Activated CD4-positive, alpha-beta memory T cell treated with anti-CD3 and anti-CD28 coated beads for 36 hours (primary cell): ENCODE data around the gene PTCHD1. TPM values are rescaled to one million over a fixed set of nuclear protein-coding genes. Genes with fewer than 3 reads are reported as not detected.

Experiments
- CTCF ChIA-PET: fragments of 350-600 bp; sonication (Branson Sonifier 250); formaldehyde crosslinking; loops from one replicate; lab custom pipeline; 2021; ENCODE audit warnings: antibody characterized with exemption, inconsistent platforms; lab: Charles Lee
- POLR2A ChIA-PET: fragments of 350-600 bp; sonication (Branson Sonifier 250); formaldehyde crosslinking; loops from one replicate; lab custom pipeline; 2021; ENCODE audit warnings: antibody characterized with exemption; lab: Charles Lee
- DNase-seq: peaks from one replicate; pipeline ENCODE4 v3.0.0-alpha.2; 2020
- H3K27ac Mint-ChIP-seq: one replicate; pipeline ENCODE4 v1.8.0; 2021; ENCODE audit warnings: mixed read lengths
- H3K27me3 Mint-ChIP-seq: one replicate; pipeline ENCODE4 v1.8.0; 2021; ENCODE audit warnings: mixed read lengths
- H3K36me3 Mint-ChIP-seq: one replicate; pipeline ENCODE4 v1.8.0; 2021; ENCODE audit warnings: mixed read lengths
- H3K4me1 Mint-ChIP-seq: one replicate; pipeline ENCODE4 v1.8.0; 2021; ENCODE audit warnings: low read depth, mixed read lengths
- H3K4me3 Mint-ChIP-seq: one replicate; pipeline ENCODE4 v1.8.0; 2021; ENCODE audit warnings: mild to moderate bottlenecking, mixed read lengths
- H3K9me3 Mint-ChIP-seq: one replicate; pipeline ENCODE4 v1.8.0; 2021; ENCODE audit warnings: mixed read lengths
- intact Hi-C: fragments of 100-400 bp; cut with micrococcal nuclease; formaldehyde crosslinking; loops from one replicate; pipeline ENCODE4 v1.15.1; 2023
- total RNA-seq, 2 experiments: library from RNA; stranded (reverse); gene quantifications; one replicate each; pipeline ENCODE4 v1.2.3, GENCODE V29; 2021

The PTCHD1 gene
- total RNA-seq, 2 experiments from 2014 or later = not detected

DNA sequence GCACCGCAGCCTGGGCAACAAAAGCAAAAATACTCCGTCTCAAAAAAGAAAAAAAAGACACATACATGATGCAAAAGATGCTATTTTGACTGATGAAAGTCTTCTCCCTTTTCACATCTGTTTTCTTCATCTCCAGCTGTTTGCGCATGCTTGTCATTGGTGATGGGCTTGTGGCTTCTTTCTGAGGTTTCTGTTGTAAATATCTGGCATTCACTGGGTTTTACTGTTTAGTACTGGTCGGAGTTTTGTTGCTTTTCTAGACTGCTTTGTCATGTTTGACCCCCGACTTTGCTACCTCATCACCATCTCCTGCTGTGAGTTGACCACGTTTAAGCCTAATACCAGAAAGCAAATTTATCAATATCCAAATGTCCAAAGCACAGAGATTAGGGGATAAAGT is 34.4 kb downstream of the PTCHD1 start:
- Mint-ChIP-seq H3K36me3 (no peaks in the 10 kb centered on the region), H3K4me1 (no peaks in the 10 kb centered on the region), H3K27me3 (peaks cover 5% of the 10 kb centered on the region), H3K4me3 (no peak overlapping the region), H3K9me3 (no peaks in the 10 kb centered on the region), H3K27ac (no peak overlapping the region)
- ChIA-PET CTCF (no interaction called here), POLR2A (no interaction called here)
- intact Hi-C loops = no loop called here
- no peak for DNase-seq

GRCh38 chrX:23372220-23372902 is 37.7 kb downstream of the PTCHD1 start:
- Mint-ChIP-seq H3K27ac (no peak overlapping the region), H3K4me1 (no peaks in the 10 kb centered on the region), H3K9me3 (no peaks in the 10 kb centered on the region), H3K4me3 (no peak overlapping the region), H3K27me3 (no peaks in the 10 kb centered on the region), H3K36me3 (no peaks in the 10 kb centered on the region)
- ChIA-PET CTCF (no interaction called here), POLR2A (no interaction called here)
- intact Hi-C loops = no loop called here
- DNase-seq = no peak

DNA sequence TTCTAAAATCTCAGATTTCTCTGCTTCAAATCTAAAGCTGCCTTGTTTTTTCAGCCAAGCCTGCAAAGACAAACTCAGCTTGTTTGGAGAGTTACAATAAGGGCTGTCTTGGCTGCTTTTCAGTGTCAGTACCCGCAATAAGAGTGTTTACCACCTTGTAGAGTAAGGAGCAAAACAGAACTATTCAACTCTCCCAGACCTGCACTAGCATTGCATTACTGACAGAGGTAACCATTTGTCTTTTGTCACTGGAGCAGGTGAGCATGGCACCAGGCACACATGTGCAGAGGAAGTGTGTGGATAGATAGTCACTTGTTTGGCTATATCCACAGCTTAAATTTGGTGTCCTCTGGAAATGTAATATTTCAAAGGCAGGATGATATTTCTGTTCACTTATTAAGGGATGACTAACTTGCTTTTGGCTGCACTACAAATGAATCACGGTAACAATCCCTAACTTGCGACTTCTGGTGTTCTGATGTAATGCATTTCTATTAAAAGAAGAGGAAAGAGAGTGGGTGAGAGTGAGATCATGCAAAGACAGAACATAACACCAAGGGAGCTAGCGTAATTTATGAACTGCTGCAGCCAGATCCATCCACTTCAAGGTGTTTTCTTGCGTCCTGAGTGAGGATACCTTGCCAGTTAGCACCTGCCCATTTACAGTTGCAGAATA is 38.6 kb downstream of the PTCHD1 start:
- H3K4me1 Mint-ChIP-seq = no peaks in the 10 kb centered on the region
- H3K27me3 Mint-ChIP-seq = no peaks in the 10 kb centered on the region
- no peak for DNase-seq
- no peaks in the 10 kb centered on the region for H3K36me3 Mint-ChIP-seq
- intact Hi-C loops = no loop called here
- H3K4me3 Mint-ChIP-seq = no peak overlapping the region
- ChIA-PET CTCF (no interaction called here), POLR2A (no interaction called here)
- H3K9me3 Mint-ChIP-seq = no peaks in the 10 kb centered on the region
- no peak overlapping the region for H3K27ac Mint-ChIP-seq

DNA sequence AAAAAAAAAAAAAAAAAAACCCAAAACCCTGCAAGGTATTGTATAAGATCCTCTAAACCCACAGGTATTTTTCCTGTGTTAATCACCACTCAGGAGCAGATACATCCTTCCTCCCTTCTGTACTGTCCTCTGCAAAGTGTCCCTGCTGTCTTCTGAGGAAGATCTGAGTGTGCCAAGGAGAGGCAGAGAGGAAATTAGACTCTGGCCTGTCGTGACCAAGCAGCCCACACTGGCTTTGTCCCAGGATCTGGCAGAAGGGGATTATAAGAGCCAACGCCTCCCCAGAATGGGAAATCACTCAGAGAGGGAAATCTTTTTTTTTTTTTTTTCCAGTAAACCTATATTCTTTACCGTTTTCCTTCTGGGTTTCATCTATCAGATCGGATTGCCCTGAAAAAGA is 39.6 kb downstream of the PTCHD1 start:
- Mint-ChIP-seq H3K36me3 (no peaks in the 10 kb centered on the region), H3K4me1 (no peaks in the 10 kb centered on the region), H3K9me3 (no peaks in the 10 kb centered on the region), H3K4me3 (no peak overlapping the region), H3K27me3 (no peaks in the 10 kb centered on the region), H3K27ac (no peak overlapping the region)
- intact Hi-C loops = no loop called here
- DNase-seq = no peak
- ChIA-PET POLR2A (no interaction called here), CTCF (no interaction called here)

- DNase-seq = no peak
- H3K4me1 Mint-ChIP-seq = no peaks in the 10 kb centered on the region
- no peaks in the 10 kb centered on the region for H3K36me3 Mint-ChIP-seq
- H3K27ac Mint-ChIP-seq = no peak overlapping the region
- no peak overlapping the region for H3K4me3 Mint-ChIP-seq
- no peaks in the 10 kb centered on the region for H3K9me3 Mint-ChIP-seq
- intact Hi-C loops = no loop called here
- CTCF ChIA-PET = no interaction called here
- POLR2A ChIA-PET = no interaction called here
- no peaks in the 10 kb centered on the region for H3K27me3 Mint-ChIP-seq
Observed at GRCh38 chrX:23376581-23376980, 41.9 kb downstream of the PTCHD1 start.

DNA sequence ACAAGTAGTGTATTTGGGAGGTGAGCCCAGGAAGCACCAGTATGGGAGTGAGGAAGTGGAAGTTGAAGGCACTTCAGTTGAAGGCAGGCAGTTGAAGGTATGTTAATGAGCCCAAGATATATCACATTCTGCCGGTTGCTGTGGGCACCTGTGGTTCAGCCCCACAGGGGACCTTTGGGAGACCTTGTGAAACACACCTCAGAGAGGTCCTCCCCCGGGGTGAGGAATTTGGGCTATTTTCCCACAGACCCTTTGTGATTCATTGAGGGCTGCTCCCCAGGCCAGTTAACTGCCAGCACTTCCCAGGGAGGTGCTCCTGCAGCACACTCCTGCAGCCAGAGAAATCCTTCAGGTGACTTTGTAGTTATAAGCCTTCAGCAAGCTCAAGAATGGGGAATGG is 45.9 kb downstream of the PTCHD1 start:
- ChIA-PET POLR2A (no interaction called here), CTCF (no interaction called here)
- Mint-ChIP-seq H3K4me1 (peaks cover 2% of the 10 kb centered on the region), H3K9me3 (no peaks in the 10 kb centered on the region), H3K27ac (no peak overlapping the region), H3K36me3 (no peaks in the 10 kb centered on the region), H3K4me3 (no peak overlapping the region), H3K27me3 (peaks cover 2% of the 10 kb centered on the region)
- no peak for DNase-seq
- intact Hi-C loops = no loop called here

DNA sequence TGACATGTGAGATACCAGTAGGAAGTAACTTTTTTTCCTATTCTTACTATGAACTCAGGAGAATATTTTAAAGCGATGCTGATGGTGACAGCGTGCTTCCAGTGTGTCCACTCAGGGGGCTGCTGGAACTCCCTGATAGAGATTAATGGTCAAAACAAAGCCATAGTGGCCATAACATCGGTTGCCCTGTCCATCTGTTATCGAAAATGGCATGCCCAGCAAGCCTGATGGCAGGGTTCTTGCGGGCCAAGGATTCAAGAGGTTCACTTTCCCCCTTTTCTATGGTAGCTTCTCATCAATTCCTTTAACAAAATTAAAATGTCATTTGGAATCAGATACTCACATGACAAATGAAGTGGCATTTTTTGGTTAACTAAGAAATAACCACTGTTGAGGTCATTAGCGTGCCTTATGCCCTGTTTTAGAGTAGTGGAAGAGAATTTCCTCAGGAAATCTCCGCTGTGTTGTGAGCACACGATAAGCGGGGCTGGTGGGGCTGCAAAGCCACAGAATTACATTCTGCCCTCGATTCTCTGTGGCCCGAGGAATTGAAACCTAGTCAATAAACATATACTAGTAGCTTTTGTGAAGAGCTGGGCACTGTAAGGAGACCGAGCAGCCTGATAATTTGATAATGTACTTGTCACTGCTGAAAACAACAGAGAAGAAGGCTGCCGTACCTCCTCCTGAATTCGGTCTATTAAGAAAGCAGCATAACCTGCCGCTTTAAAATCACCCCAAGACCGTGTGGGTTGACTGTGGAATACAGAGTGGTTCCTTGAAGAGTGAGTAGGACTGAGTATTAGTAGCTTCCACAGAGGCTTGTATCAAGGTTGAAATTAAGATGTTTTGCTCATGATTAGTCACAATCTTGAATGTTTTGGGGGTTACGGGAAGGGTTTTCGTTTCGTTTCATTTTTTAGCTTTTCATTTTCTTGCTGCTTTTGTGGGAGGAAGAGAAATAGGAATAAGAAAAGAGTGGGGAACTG is 46.7 kb downstream of the PTCHD1 start:
- Mint-ChIP-seq H3K4me3 (no peak overlapping the region), H3K27ac (no peak overlapping the region), H3K9me3 (no peaks in the 10 kb centered on the region), H3K4me1 (peaks cover 2% of the 10 kb centered on the region), H3K36me3 (no peaks in the 10 kb centered on the region), H3K27me3 (peaks cover 2% of the 10 kb centered on the region)
- ChIA-PET POLR2A (no interaction called here), CTCF (no interaction called here)
- DNase-seq = no peak
- intact Hi-C loops = no loop called here

- Mint-ChIP-seq H3K9me3 (no peaks in the 10 kb centered on the region), H3K4me3 (no peak overlapping the region), H3K36me3 (no peaks in the 10 kb centered on the region), H3K27me3 (peaks cover 2% of the 10 kb centered on the region), H3K4me1 (peaks cover 2% of the 10 kb centered on the region), H3K27ac (no peak overlapping the region)
- intact Hi-C loops = no loop called here
- ChIA-PET POLR2A (no interaction called here), CTCF (no interaction called here)
- no peak for DNase-seq
Observed at GRCh38 chrX:23382572-23382971, 47.9 kb downstream of the PTCHD1 start.

- no peak for DNase-seq
- intact Hi-C loops = no loop called here
- Mint-ChIP-seq H3K27ac (no peak overlapping the region), H3K27me3 (peaks cover 2% of the 10 kb centered on the region), H3K4me1 (peaks cover 2% of the 10 kb centered on the region), H3K36me3 (no peaks in the 10 kb centered on the region), H3K9me3 (no peaks in the 10 kb centered on the region), H3K4me3 (no peak overlapping the region)
- POLR2A ChIA-PET = no interaction called here
- CTCF ChIA-PET = no interaction called here
Observed at GRCh38 chrX:23383411-23383810, 48.8 kb downstream of the PTCHD1 start.

GRCh38 chrX:23385242-23385641 is 50.6 kb downstream of the PTCHD1 start:
- no peak for DNase-seq
- intact Hi-C loops = no loop called here
- H3K27me3 Mint-ChIP-seq = peaks cover 2% of the 10 kb centered on the region
- H3K4me1 Mint-ChIP-seq = peaks cover 2% of the 10 kb centered on the region
- H3K36me3 Mint-ChIP-seq = no peaks in the 10 kb centered on the region
- H3K27ac Mint-ChIP-seq = no peak overlapping the region
- no peaks in the 10 kb centered on the region for H3K9me3 Mint-ChIP-seq
- POLR2A ChIA-PET = no interaction called here
- H3K4me3 Mint-ChIP-seq = no peak overlapping the region
- CTCF ChIA-PET = interaction anchor here (0.6 kb wide), 1 partner anchor 249 kb away, joined by 3 read pairs; no protein-coding TSS in a partner anchor

- ChIA-PET CTCF (no interaction called here), POLR2A (no interaction called here)
- H3K4me1 Mint-ChIP-seq = peaks cover 2% of the 10 kb centered on the region
- no peaks in the 10 kb centered on the region for H3K9me3 Mint-ChIP-seq
- no peaks in the 10 kb centered on the region for H3K36me3 Mint-ChIP-seq
- H3K27me3 Mint-ChIP-seq = peaks cover 2% of the 10 kb centered on the region
- intact Hi-C loops = no loop called here
- no peak overlapping the region for H3K4me3 Mint-ChIP-seq
- H3K27ac Mint-ChIP-seq = no peak overlapping the region
- no peak for DNase-seq
Observed at GRCh38 chrX:23386260-23386659, 51.6 kb downstream of the PTCHD1 start.

GRCh38 chrX:23386726-23387125 is 52.1 kb downstream of the PTCHD1 start:
- Mint-ChIP-seq H3K4me3 (no peak overlapping the region), H3K27ac (no peak overlapping the region), H3K4me1 (peaks cover 2% of the 10 kb centered on the region), H3K36me3 (no peaks in the 10 kb centered on the region), H3K9me3 (no peaks in the 10 kb centered on the region), H3K27me3 (peaks cover 2% of the 10 kb centered on the region)
- ChIA-PET POLR2A (no interaction called here), CTCF (no interaction called here)
- intact Hi-C loops = no loop called here
- DNase-seq = no peak
